Tibial nerve (tissue), 3 donors: ENCODE measurements around the gene CAPN1.

ENCODE experiments used
- POLR2A ChIP-seq, 2 donors: fragments of 450-650 bp; IDR thresholded peaks; one replicate each; pipeline ENCODE4 v1.6.1; 2017; ENCODE audit warnings: antibody characterized with exemption in 2 of 2, mild to moderate bottlenecking in 2 of 2, moderate library complexity in 2 of 2
- TF ChIP-seq, protein P1 (sequence below), 5 experiments: fragments of 200-600 bp in 3 of 5; fragments of 450-650 bp in 2 of 5; sonication (generic) in 3 of 5; IDR thresholded peaks; one replicate each; pipeline ENCODE4 v1.5.1; 2016 to 2019; ENCODE audit warnings: antibody characterized with exemption in 5 of 5, mild to moderate bottlenecking in 3 of 5, moderate library complexity in 2 of 5

GRCh38 chr11:65241692-65242091 lies 60.0 kb downstream of the CAPN1 start:
- TF ChIP-seq, protein P1, sequence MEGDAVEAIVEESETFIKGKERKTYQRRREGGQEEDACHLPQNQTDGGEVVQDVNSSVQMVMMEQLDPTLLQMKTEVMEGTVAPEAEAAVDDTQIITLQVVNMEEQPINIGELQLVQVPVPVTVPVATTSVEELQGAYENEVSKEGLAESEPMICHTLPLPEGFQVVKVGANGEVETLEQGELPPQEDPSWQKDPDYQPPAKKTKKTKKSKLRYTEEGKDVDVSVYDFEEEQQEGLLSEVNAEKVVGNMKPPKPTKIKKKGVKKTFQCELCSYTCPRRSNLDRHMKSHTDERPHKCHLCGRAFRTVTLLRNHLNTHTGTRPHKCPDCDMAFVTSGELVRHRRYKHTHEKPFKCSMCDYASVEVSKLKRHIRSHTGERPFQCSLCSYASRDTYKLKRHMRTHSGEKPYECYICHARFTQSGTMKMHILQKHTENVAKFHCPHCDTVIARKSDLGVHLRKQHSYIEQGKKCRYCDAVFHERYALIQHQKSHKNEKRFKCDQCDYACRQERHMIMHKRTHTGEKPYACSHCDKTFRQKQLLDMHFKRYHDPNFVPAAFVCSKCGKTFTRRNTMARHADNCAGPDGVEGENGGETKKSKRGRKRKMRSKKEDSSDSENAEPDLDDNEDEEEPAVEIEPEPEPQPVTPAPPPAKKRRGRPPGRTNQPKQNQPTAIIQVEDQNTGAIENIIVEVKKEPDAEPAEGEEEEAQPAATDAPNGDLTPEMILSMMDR (IDR thresholded peaks at IDR 0.05) = no peak
- no peak for TF ChIP-seq POLR2A (IDR thresholded peaks at IDR 0.05)
